WERI-Rb-1 (cell line): Measurements from ENCODE around the gene IRF2.

Experiments used
- DNase-seq: peaks from one replicate; pipeline ENCODE4 v3.0.0-alpha.2; 2020
- H3K27ac ChIP-seq: fragments of 250-450 bp; sonication (Bioruptor Pico); 2 replicates; pipeline ENCODE4 v1.5.1; 2020; ENCODE audit warnings: mild to moderate bottlenecking, moderate library complexity
- H3K27me3 ChIP-seq: fragments of 250-450 bp; sonication (Bioruptor Pico); 2 replicates; pipeline ENCODE4 v1.5.1; 2021; ENCODE audit warnings: mild to moderate bottlenecking, low read depth, moderate library complexity; ENCODE audit not compliant: insufficient read depth, severe bottlenecking
- H3K36me3 ChIP-seq: fragments of 250-450 bp; sonication (Bioruptor Pico); 2 replicates; pipeline ENCODE4 v1.5.1; 2020; ENCODE audit warnings: mild to moderate bottlenecking, moderate library complexity
- H3K4me3 ChIP-seq: 2 replicates; pipeline ENCODE4 v1.5.1; 2011; ENCODE audit warnings: low read depth, mild to moderate bottlenecking, control low read depth, low read length
- H3K9me3 ChIP-seq: fragments of 250-450 bp; sonication (Bioruptor Pico); 2 replicates; pipeline ENCODE4 v1.5.1; 2021; ENCODE audit warnings: mild to moderate bottlenecking, moderate library complexity; ENCODE audit not compliant: severe bottlenecking
- TF ChIP-seq, protein P1 (sequence below): IDR thresholded peaks from 2 replicates; pipeline ENCODE4 v1.5.1; 2011; ENCODE audit warnings: low read depth, mild to moderate bottlenecking, control low read depth, inconsistent platforms, low read length

Gene IRF2

GRCh38 chr4:184433258-184433892 is 41.0 kb downstream of the IRF2 start:
- H3K36me3 ChIP-seq, result no peaks in the 10 kb centered on the region
- TF ChIP-seq, protein P1, sequence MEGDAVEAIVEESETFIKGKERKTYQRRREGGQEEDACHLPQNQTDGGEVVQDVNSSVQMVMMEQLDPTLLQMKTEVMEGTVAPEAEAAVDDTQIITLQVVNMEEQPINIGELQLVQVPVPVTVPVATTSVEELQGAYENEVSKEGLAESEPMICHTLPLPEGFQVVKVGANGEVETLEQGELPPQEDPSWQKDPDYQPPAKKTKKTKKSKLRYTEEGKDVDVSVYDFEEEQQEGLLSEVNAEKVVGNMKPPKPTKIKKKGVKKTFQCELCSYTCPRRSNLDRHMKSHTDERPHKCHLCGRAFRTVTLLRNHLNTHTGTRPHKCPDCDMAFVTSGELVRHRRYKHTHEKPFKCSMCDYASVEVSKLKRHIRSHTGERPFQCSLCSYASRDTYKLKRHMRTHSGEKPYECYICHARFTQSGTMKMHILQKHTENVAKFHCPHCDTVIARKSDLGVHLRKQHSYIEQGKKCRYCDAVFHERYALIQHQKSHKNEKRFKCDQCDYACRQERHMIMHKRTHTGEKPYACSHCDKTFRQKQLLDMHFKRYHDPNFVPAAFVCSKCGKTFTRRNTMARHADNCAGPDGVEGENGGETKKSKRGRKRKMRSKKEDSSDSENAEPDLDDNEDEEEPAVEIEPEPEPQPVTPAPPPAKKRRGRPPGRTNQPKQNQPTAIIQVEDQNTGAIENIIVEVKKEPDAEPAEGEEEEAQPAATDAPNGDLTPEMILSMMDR, result no peak
- H3K9me3 ChIP-seq, result no peaks in the 10 kb centered on the region
- no peak for DNase-seq
- H3K27me3 ChIP-seq, result no peaks in the 10 kb centered on the region
- H3K27ac ChIP-seq, result no peak overlapping the region
- H3K4me3 ChIP-seq, result no peak overlapping the region

GRCh38 chr4:184432127-184432922 is 42.0 kb downstream of the IRF2 start:
- Histone ChIP-seq H3K4me3 (no peak overlapping the region), H3K9me3 (no peaks in the 10 kb centered on the region), H3K36me3 (no peaks in the 10 kb centered on the region), H3K27ac (no peak overlapping the region), H3K27me3 (no peaks in the 10 kb centered on the region)
- TF ChIP-seq, protein P1, result no peak
- DNase-seq, result no peak

DNA sequence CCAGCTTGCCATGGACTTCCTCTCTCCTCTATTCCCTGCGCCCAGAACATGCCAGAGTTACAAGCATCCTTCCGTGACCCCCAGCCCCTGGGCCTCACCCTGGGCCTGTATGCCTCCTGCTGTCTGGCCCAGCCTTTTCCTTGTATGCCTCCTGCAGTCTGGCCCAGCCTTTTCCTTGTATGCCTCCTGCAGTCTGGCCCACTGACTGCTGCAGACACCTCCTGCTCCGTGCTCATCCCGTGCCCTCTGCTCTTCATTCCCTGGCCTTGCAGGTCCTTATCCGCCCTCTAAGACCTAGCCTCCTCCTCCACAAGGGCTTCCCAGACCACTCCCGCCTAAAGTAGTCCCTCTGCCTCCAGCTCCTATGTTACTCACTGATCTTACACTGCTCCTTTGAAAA is 44.2 kb downstream of the IRF2 start:
- Histone ChIP-seq H3K36me3 (peaks cover 2% of the 10 kb centered on the region; the same call in 1 of the 2 replicates), H3K4me3 (no peak overlapping the region), H3K27me3 (no peaks in the 10 kb centered on the region), H3K27ac (no peak overlapping the region), H3K9me3 (no peaks in the 10 kb centered on the region)
- DNase-seq, result no peak
- TF ChIP-seq, protein P1, result no peak

DNA sequence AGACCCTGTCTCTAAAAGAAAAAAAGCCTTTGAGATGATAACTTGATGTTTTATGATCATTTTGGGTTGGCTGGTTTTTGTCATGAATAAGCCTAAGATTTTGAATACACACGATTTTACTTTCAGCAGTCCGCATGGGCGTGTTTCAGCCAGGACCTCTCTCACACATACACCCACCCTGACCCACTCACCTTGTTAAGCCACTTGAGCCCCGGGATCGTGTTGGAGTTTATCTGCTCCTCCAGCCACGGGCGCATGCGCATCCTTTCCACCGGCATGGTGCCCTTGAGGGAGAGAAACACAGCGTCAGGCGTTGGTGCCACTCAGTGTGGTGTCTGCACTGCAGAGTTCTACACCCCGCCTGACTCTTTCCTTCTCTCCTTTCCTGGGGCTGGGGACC is 45.6 kb downstream of the IRF2 start:
- Histone ChIP-seq H3K4me3 (no peak overlapping the region), H3K27me3 (no peaks in the 10 kb centered on the region), H3K9me3 (no peaks in the 10 kb centered on the region), H3K27ac (no peak overlapping the region), H3K36me3 (peaks cover 9% of the 10 kb centered on the region)
- DNase-seq, result no peak
- TF ChIP-seq, protein P1, result no peak

DNA sequence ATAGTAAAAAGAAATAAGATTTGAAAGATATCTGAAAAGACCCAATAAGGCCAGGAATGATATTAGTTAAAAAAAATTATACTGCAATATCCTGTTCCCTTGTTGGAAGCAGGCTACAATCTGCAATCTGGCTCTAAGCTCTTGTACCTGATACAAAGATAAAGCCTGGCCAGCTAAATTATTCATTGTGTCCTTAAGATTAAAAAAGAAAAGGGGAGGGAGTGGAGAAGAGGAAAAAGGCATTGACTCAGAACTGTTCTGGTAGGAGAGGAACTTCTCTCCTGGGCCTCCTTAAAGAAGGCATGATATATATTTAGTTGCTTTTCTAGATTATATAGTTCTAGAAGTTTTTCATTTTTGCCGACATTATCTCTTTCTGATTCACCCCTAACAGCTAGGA is 46.7 kb downstream of the IRF2 start:
- H3K4me3 ChIP-seq, result no peak overlapping the region

More for the DNA sequence above, 46.7 kb downstream of the IRF2 start:
- H3K27ac ChIP-seq, result no peak overlapping the region
- TF ChIP-seq, protein P1, result no peak
- H3K9me3 ChIP-seq, result no peaks in the 10 kb centered on the region
- peaks cover 13% of the 10 kb centered on the region for H3K36me3 ChIP-seq
- H3K27me3 ChIP-seq, result no peaks in the 10 kb centered on the region
- no peak for DNase-seq
